GM23248 (cell line): ENCODE measurements around the gene ST6GAL1.

Experiments
- EZH2 ChIP-seq: fragments of 200-600 bp; sonication (generic); IDR thresholded peaks from 2 replicates; pipeline ENCODE4 v1.6.1; 2018; ENCODE audit warnings: antibody characterized with exemption, mild to moderate bottlenecking; ENCODE audit not compliant: insufficient read depth, poor library complexity, severe bottlenecking
- EZH2phosphoT487 ChIP-seq: fragments of 200-600 bp; sonication (generic); IDR thresholded peaks from 2 replicates; pipeline ENCODE4 v1.6.1; 2018; ENCODE audit warnings: antibody characterized with exemption, moderate library complexity, mild to moderate bottlenecking, low read depth; ENCODE audit not compliant: insufficient read depth

DNA sequence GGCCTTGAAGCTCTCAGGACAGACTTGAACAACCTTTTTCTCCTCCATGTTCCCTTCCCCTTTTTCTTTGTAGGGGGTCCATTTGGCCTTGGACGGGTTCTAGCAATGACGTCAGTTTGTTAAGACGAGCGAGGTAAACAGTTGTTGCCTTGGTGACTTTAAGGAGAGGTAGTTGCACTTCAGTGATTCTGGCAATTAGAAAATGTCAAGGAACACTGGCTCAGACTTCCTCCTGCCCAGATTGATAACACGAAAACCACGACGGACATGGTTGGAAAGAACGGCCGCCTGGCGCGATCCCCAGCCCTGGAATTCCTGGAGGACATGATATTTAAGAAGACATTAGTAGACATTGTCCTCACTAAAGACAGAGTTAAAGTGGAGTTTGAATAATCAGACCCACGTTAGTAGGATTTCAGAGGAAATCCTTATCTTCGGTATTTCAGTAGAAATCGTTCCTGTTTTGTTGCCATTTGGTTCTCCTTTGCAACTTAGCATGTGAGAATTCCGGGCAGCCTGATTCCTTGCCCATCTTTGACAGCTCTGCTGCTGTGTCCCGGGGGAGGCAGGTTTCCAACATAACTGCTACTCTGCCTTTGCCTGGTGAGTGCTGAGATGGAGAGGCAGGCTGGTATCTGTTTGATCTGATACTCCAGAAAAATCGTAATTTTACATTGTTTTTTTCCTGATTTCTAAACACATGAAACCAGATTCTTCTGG, 87.3 kb downstream of the ST6GAL1 start:
- TF ChIP-seq EZH2 (no peak), EZH2phosphoT487 (no peak)
